Measurements from ENCODE around the gene MYF5.

GRCh38 chr12:80761838-80762237, 45.1 kb downstream of the MYF5 start:
- no peak for TF ChIP-seq POLR2A (IDR thresholded peaks at IDR 0.05; ENCODE audit: low read depth, low read length)
- TF ChIP-seq CEBPB (IDR thresholded peaks at IDR 0.05; ENCODE audit: low read depth, low read length): peak; percentile 42; the same call in 1 of the 2 replicates
- TF ChIP-seq CTCF (conservative IDR thresholded peaks at IDR 0.05; ENCODE audit: low read depth, low read length): no peak
- TF ChIP-seq RAD21 (IDR thresholded peaks at IDR 0.05; ENCODE audit: low read length): no peak
